Breast epithelium (tissue), 4 donors: ENCODE results near the gene BCAS3. TPM values are rescaled to one million over a fixed set of nuclear protein-coding genes. Genes with fewer than 3 reads are reported as not detected.

Experiments
- DNase-seq, 2 donors: peaks; one replicate each; pipeline ENCODE4 v3.0.0-alpha.2; 2019; ENCODE audit warnings: low spot score in 2 of 2
- H3K27ac ChIP-seq, 2 donors: fragments of 200-600 bp; sonication (generic) in 1 of 2; one replicate each; pipeline ENCODE4 v1.5.1; 2016 to 2019; ENCODE audit warnings: mild to moderate bottlenecking in 1 of 2
- H3K27me3 ChIP-seq, 2 donors: fragments of 200-600 bp; sonication (generic) in 1 of 2; one replicate each; pipeline versions ENCODE4 v1.5.1 to v1.6.0; 2017 to 2019; ENCODE audit warnings: control low read depth in 1 of 2, mild to moderate bottlenecking in 1 of 2
- H3K36me3 ChIP-seq: fragments of 200-600 bp; one replicate; pipeline ENCODE4 v1.5.1; 2019
- H3K4me1 ChIP-seq, 2 donors: fragments of 200-600 bp; sonication (generic); one replicate each; pipeline ENCODE4 v1.5.1; 2016 to 2019; ENCODE audit warnings: control low read depth in 1 of 2
- H3K4me3 ChIP-seq, 3 donors: fragments of 200-600 bp; sonication (generic); 1 replicate in 2 of 3; 2 replicates in 1 of 3; pipeline ENCODE4 v1.5.1; 2016 to 2019; ENCODE audit warnings: mild to moderate bottlenecking in 3 of 3, moderate library complexity in 2 of 3
- H3K9me3 ChIP-seq, 2 donors: fragments of 200-600 bp; sonication (generic) in 1 of 2; one replicate each; pipeline ENCODE4 v1.5.1; 2016 to 2019; ENCODE audit warnings: control low read depth in 1 of 2
- CTCF ChIP-seq, 3 donors: fragments of 450-650 bp; IDR thresholded peaks; one replicate each; pipeline ENCODE4 v1.5.1; 2016 to 2017; ENCODE audit warnings: antibody characterized with exemption in 3 of 3, mild to moderate bottlenecking in 3 of 3, moderate library complexity in 3 of 3
- POLR2A ChIP-seq: fragments of 450-650 bp; IDR thresholded peaks from one replicate; pipeline ENCODE4 v1.6.1; 2016; ENCODE audit warnings: antibody characterized with exemption, mild to moderate bottlenecking, moderate library complexity
- POLR2AphosphoS5 ChIP-seq, 3 donors: sonication (generic); formaldehyde crosslinking; IDR thresholded peaks; one replicate each; pipeline ENCODE4 v1.6.1; 2017; ENCODE audit warnings: antibody characterized with exemption in 3 of 3
- intact Hi-C: fragments of 100-400 bp; cut with DNase I; formaldehyde crosslinking; loops from one replicate; pipeline ENCODE4 v1.15.1; 2023; ENCODE audit warnings: low total_unique reads
- total RNA-seq, 3 donors: library from RNA; depleted of rRNA; stranded (reverse); fragments of >200 nt; gene quantifications; one replicate each; pipeline ENCODE4 v1.1.0, GENCODE V29; 2016

The BCAS3 gene
- total RNA-seq, 3 donors from 2014 or later = 30.8 to 47.9 (median 31.2) TPM

DNA sequence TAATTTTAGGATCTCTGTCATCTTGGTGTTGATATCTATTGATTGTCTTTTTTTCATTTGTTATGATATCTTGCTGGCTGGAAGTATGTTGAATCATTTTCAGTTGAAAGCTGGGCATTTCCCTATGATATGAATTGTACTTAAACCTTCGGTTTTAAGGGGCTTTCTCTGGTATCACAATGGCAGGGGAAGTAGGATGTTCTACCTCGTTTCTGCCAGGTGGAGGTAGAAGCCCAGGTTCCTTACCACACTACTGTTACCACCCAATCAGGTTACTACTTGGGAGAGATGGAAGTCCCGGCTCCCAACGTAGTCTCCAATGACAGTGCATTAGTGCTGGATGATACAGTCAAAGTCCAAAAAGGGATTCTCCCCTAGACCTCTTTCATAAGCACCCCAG lies 440.3 kb downstream of the BCAS3 start:
- Histone ChIP-seq H3K27me3 (no peaks in the 10 kb centered on the region), H3K9me3 (peaks cover 0 to 10% of the 10 kb centered on the region in 2 donors), H3K4me3 (no peak overlapping the region), H3K27ac (no peak overlapping the region), H3K4me1 (no peaks in the 10 kb centered on the region), H3K36me3 (no peaks in the 10 kb centered on the region)
- no peak for TF ChIP-seq CTCF (IDR thresholded peaks at IDR 0.05)
- TF ChIP-seq POLR2A = no peak
- TF ChIP-seq POLR2AphosphoS5 (IDR thresholded peaks at IDR 0.05) = no peak
- no peak for DNase-seq
- intact Hi-C loops = no loop called here

GRCh38 chr17:61118871-61119270 lies 441.2 kb downstream of the BCAS3 start:
- H3K36me3 ChIP-seq = no peaks in the 10 kb centered on the region
- DNase-seq = no peak
- no peak for TF ChIP-seq CTCF (IDR thresholded peaks at IDR 0.05)
- TF ChIP-seq POLR2AphosphoS5 (IDR thresholded peaks at IDR 0.05) = no peak
- TF ChIP-seq POLR2A = no peak
- H3K9me3 ChIP-seq = peaks cover 0 to 10% of the 10 kb centered on the region in 2 donors
- no peaks in the 10 kb centered on the region for H3K27me3 ChIP-seq
- no peak overlapping the region for H3K27ac ChIP-seq
- H3K4me1 ChIP-seq = no peaks in the 10 kb centered on the region
- no peak overlapping the region for H3K4me3 ChIP-seq
- intact Hi-C loops = no loop called here

DNA sequence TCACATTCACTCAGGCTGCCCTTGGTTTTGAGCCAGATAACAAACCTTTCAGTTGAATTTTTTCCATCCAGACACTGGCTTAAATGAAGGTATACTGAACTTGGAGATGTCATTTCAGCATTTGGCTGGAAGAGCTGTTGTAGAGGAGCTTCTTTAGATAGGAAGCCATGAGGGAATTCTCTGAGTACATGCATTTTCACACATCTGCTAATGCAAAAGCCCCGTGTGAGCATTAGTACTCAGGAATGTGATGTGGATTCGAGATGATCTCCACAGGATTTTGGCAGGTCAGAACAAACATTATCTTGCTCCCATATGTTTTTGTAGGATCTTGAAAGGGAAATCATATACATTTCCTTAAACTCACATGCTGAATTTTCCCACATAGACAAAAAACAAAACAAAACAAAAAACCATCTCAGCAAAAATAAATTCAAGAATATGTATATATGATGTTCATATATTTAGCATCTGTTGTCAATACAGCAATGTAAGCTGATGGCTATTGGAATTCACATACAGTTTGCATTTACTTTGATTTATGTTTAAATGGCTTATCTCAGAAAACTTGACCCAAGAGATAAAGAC lies 444.8 kb downstream of the BCAS3 start:
- DNase-seq = no peak
- no peaks in the 10 kb centered on the region for H3K4me1 ChIP-seq
- H3K36me3 ChIP-seq = no peaks in the 10 kb centered on the region
- intact Hi-C loops = no loop called here
- TF ChIP-seq CTCF (IDR thresholded peaks at IDR 0.05) (no peak), POLR2AphosphoS5 (IDR thresholded peaks at IDR 0.05) (no peak), POLR2A (no peak)
- H3K4me3 ChIP-seq = no peak overlapping the region
- no peaks in the 10 kb centered on the region for H3K9me3 ChIP-seq
- no peaks in the 10 kb centered on the region for H3K27me3 ChIP-seq
- H3K27ac ChIP-seq = no peak overlapping the region

GRCh38 chr17:61124562-61124961 lies 446.9 kb downstream of the BCAS3 start:
- no peak for DNase-seq
- TF ChIP-seq CTCF (IDR thresholded peaks at IDR 0.05) = no peak
- TF ChIP-seq POLR2A = no peak
- no peak for TF ChIP-seq POLR2AphosphoS5 (IDR thresholded peaks at IDR 0.05)
- Histone ChIP-seq H3K4me1 (no peaks in the 10 kb centered on the region), H3K4me3 (no peak overlapping the region), H3K27me3 (no peaks in the 10 kb centered on the region), H3K27ac (no peak overlapping the region), H3K36me3 (no peaks in the 10 kb centered on the region), H3K9me3 (no peaks in the 10 kb centered on the region)
- intact Hi-C loops = no loop called here

- intact Hi-C loops = no loop called here
- H3K9me3 ChIP-seq = no peaks in the 10 kb centered on the region
- no peaks in the 10 kb centered on the region for H3K27me3 ChIP-seq
- no peak overlapping the region for H3K4me3 ChIP-seq
- H3K36me3 ChIP-seq = no peaks in the 10 kb centered on the region
- no peaks in the 10 kb centered on the region for H3K4me1 ChIP-seq
- TF ChIP-seq POLR2A (no peak), POLR2AphosphoS5 (IDR thresholded peaks at IDR 0.05) (no peak), CTCF (IDR thresholded peaks at IDR 0.05) (no peak)
- no peak overlapping the region for H3K27ac ChIP-seq
- no peak for DNase-seq
Observed at GRCh38 chr17:61126473-61127249, 449.0 kb downstream of the BCAS3 start.
